ENCODE measurements around the gene NDFIP1.

Gene NDFIP1

DNA sequence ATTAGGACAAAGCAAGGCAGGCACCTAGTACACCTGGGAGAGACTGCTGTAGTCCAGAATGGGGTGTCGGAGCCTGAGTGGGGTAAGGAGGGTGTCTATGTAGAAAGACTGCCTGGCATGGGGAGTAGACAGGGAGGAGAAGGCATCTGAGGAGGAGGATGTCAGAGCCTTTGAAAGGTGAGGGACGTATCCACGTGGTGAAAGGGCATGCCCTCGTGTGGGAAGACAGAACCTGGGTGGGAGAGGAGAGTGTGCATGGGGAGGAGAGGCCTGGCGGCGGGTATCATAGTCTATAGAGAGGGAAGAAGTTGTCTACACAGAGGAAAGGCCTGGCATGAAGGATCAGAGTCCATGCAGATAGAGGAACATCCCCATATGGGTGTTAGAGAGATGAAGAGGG is 91.8 kb downstream of the NDFIP1 start:
- TF ChIP-seq CTCF (IDR thresholded peaks at IDR 0.05; ENCODE audit: low read depth, low read length), result no peak
- no peak for DNase-seq (ENCODE audit: extremely low read depth, low read depth)

DNA sequence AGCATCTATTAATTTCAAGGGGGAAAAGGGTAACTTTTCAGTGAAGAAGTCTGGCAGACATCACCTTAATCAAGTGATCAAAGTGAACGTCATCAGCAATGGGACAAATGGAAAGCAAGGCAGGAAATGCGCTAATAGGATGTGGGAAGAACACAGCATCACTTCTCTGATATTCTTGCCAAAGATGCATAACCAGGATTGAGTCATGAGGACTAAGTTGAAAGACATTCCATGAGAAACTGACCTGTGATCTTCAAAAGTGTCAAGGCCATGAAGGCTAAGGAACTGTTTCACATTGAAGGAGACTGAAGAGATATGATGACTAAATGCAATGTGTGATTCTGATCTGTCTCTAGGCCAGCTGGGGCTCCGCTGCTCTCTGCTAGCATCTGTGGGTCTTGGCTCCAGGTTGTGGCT is 92.9 kb downstream of the NDFIP1 start:
- no peak for TF ChIP-seq CTCF (IDR thresholded peaks at IDR 0.05; ENCODE audit: low read depth, low read length)

DNA sequence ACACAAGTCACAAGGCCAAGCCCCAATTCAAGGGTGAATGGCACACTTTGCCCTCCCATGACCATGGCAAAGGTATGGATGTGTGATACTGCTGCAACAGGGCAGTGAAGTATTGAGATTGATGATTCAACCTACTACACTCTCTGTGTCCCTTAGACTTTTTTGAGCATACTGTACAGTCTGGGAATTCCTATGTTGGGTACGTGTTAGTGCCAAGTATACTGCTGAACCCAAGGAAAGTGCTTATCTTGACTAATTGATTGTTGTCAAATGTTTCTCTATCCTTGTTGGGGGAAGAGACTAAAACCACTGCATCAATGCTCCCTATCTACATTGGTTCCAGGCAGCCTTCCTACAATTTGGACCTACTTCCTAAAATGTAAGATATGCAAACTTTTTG is 93.7 kb downstream of the NDFIP1 start:
- no peak for TF ChIP-seq CTCF (IDR thresholded peaks at IDR 0.05; ENCODE audit: low read depth, low read length)
- no peak for DNase-seq (ENCODE audit: extremely low read depth, low read depth)

More for the DNA sequence above, 92.9 kb downstream of the NDFIP1 start:
- DNase-seq (ENCODE audit: extremely low read depth, low read depth), result peak; percentile 31

Data from AG09319 (cell line).